GM12864 (cell line): ENCODE measurements around the gene CCKAR.

Source experiments
- DNase-seq: peaks from one replicate; pipeline ENCODE4 v3.0.0-alpha.2; 2011; ENCODE audit warnings: low read depth
- H3K4me3 ChIP-seq: 2 replicates; pipeline ENCODE4 v1.5.1; 2011; ENCODE audit warnings: mild to moderate bottlenecking, low read depth, low read length, control low read depth
- TF ChIP-seq, protein P1 (sequence below): IDR thresholded peaks from 2 replicates; pipeline ENCODE4 v1.5.1; 2011; ENCODE audit warnings: low read depth, mild to moderate bottlenecking, moderate library complexity, low read length, control low read depth, inconsistent platforms; ENCODE audit errors: missing control alignments

Gene CCKAR

GRCh38 chr4:26434030-26434639 lies 56.1 kb downstream of the CCKAR start:
- TF ChIP-seq, protein P1, sequence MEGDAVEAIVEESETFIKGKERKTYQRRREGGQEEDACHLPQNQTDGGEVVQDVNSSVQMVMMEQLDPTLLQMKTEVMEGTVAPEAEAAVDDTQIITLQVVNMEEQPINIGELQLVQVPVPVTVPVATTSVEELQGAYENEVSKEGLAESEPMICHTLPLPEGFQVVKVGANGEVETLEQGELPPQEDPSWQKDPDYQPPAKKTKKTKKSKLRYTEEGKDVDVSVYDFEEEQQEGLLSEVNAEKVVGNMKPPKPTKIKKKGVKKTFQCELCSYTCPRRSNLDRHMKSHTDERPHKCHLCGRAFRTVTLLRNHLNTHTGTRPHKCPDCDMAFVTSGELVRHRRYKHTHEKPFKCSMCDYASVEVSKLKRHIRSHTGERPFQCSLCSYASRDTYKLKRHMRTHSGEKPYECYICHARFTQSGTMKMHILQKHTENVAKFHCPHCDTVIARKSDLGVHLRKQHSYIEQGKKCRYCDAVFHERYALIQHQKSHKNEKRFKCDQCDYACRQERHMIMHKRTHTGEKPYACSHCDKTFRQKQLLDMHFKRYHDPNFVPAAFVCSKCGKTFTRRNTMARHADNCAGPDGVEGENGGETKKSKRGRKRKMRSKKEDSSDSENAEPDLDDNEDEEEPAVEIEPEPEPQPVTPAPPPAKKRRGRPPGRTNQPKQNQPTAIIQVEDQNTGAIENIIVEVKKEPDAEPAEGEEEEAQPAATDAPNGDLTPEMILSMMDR = no peak
- no peak for DNase-seq
- H3K4me3 ChIP-seq = no peak overlapping the region

- H3K4me3 ChIP-seq = no peak overlapping the region
- no peak for DNase-seq
- TF ChIP-seq, protein P1 = no peak
Observed at GRCh38 chr4:26433556-26433955, 56.7 kb downstream of the CCKAR start.

DNA sequence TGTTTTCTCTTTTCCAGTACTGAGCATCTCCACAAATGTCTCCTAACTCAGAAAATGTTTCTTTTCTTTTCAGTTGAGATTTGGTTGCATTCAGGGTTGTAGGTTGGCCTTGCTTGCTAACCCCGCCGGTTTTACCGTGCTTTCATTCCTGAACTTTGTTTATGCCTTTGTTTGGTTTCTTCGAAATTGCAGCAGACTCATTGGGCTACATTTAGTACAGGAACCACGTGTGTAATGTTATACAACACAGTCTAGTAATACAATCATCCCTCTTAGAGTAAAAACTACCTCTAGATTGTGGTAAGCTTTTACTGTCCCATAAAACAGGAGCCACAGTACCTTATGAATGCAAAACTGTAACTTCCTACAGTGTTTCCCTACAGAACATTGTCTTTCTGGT lies 57.9 kb downstream of the CCKAR start:
- no peak overlapping the region for H3K4me3 ChIP-seq
- TF ChIP-seq, protein P1 = no peak
- no peak for DNase-seq

DNA sequence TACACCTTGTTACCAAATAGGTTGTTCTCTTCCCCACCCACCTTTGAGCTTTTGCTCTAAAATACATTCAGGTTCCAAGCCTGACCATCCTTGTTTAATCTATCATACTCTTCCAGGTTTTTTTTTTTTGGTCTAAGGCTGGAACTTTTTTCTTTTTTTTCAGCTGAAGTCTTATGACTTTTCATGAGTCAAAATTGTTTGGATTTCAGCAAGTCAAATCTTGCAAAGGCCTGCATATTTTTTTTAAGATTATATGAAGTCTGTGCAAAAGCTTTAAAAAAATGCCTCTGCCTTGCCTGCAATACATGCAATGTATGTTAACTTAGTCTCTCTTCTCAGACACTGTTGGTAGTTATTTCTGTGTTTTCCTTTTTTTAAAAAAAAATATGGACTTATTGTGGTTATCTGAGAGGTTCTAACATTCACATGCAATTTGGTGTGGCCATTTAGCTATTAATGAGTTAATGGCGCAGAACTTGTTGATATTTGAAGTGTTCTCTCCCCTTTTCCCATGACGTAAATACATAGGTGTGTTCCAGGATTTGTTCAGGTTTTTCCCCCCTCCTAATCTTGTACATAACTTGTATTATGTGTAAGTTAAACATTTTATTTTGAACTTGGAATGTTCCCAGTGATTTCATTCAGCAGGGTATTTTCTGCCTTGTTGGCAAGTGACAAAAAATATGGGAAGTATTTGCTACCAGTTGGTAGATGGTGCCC lies 58.7 kb downstream of the CCKAR start:
- TF ChIP-seq, protein P1 = no peak
- H3K4me3 ChIP-seq = no peak overlapping the region
- no peak for DNase-seq
